PC-3 (cell line): ENCODE measurements around the gene MRPS22.

Source experiments
- CTCF ChIP-seq: fragments of 300-600 bp; sonication (generic); conservative IDR thresholded peaks from 2 replicates; pipeline ENCODE4 v1.5.1; 2017; ENCODE audit warnings: antibody characterized with exemption, low read depth, mild to moderate bottlenecking, low read length
- EZH2 ChIP-seq: fragments of 300-600 bp; sonication (generic); IDR thresholded peaks from one replicate; pipeline ENCODE4 v1.6.1; 2017; ENCODE audit warnings: antibody characterized with exemption, mild to moderate bottlenecking, low read length; ENCODE audit not compliant: unreplicated experiment
- EZH2phosphoT487 ChIP-seq: fragments of 300-600 bp; sonication (generic); IDR thresholded peaks from 2 replicates; pipeline ENCODE4 v1.6.1; 2018; ENCODE audit warnings: mild to moderate bottlenecking, antibody characterized with exemption, low read length, borderline replicate concordance

GRCh38 chr3:139324456-139324855 lies 19.4 kb upstream of the MRPS22 start:
- TF ChIP-seq CTCF (no peak), EZH2phosphoT487 (no peak), EZH2 (no peak)
